Neutrophil (primary cell): ENCODE measurements around the gene AFDN.

Experiments
- H3K27ac ChIP-seq: fragments of 200-600 bp; sonication (generic); 2 replicates; pipeline ENCODE4 v1.5.1; 2016; ENCODE audit warnings: mild to moderate bottlenecking, moderate library complexity
- H3K27me3 ChIP-seq: fragments of 200-600 bp; sonication (generic); 2 replicates; pipeline ENCODE4 v1.6.0; 2016; ENCODE audit warnings: mild to moderate bottlenecking
- H3K36me3 ChIP-seq: fragments of 200-600 bp; sonication (generic); 2 replicates; pipeline ENCODE4 v1.5.1; 2017
- H3K4me1 ChIP-seq, 2 experiments: fragments of 200-600 bp in 1 of 2; sonication (generic) in 1 of 2; 1 replicate in 1 of 2; 2 replicates in 1 of 2; pipeline versions ENCODE4 v1.5.1 to v1.6.1; 2013 to 2016; ENCODE audit warnings: low read depth in 1 of 2, low read length in 1 of 2, mild to moderate bottlenecking in 1 of 2, moderate library complexity in 1 of 2; ENCODE audit not compliant: control insufficient read depth in 1 of 2, insufficient read depth in 1 of 2
- H3K4me3 ChIP-seq, 2 experiments: fragments of 200-600 bp in 1 of 2; sonication (generic) in 1 of 2; 1 replicate in 1 of 2; 2 replicates in 1 of 2; pipeline ENCODE4 v1.5.1; 2013 to 2016; ENCODE audit warnings: low read depth in 1 of 2, low read length in 1 of 2, mild to moderate bottlenecking in 1 of 2, moderate library complexity in 1 of 2
- H3K9me3 ChIP-seq: fragments of 200-600 bp; sonication (generic); 2 replicates; pipeline ENCODE4 v1.5.1; 2016
- CTCF ChIP-seq: fragments of 200-600 bp; sonication (generic); IDR thresholded peaks from 2 replicates; pipeline ENCODE4 v1.5.1; 2016; ENCODE audit warnings: antibody characterized with exemption

AFDN gene

GRCh38 chr6:167835260-167835659, 8.5 kb downstream of the AFDN start:
- peaks cover 79% of the 10 kb centered on the region for H3K27me3 ChIP-seq
- no peak overlapping the region for H3K27ac ChIP-seq
- H3K4me1 ChIP-seq, result no peaks in the 10 kb centered on the region
- no peaks in the 10 kb centered on the region for H3K9me3 ChIP-seq
- no peaks in the 10 kb centered on the region for H3K36me3 ChIP-seq
- no peak for TF ChIP-seq CTCF
- H3K4me3 ChIP-seq, result no peak overlapping the region

GRCh38 chr6:167836721-167837120, 10.0 kb downstream of the AFDN start:
- Histone ChIP-seq H3K4me3 (no peak overlapping the region), H3K27me3 (peaks cover 65% of the 10 kb centered on the region), H3K27ac (no peak overlapping the region), H3K9me3 (no peaks in the 10 kb centered on the region), H3K4me1 (no peaks in the 10 kb centered on the region), H3K36me3 (no peaks in the 10 kb centered on the region)
- no peak for TF ChIP-seq CTCF

- Histone ChIP-seq H3K27me3 (peaks cover 59% of the 10 kb centered on the region), H3K4me3 (no peak overlapping the region), H3K9me3 (no peaks in the 10 kb centered on the region), H3K36me3 (no peaks in the 10 kb centered on the region), H3K4me1 (no peaks in the 10 kb centered on the region), H3K27ac (no peak overlapping the region)
- no peak for TF ChIP-seq CTCF
These were observed 11.6 kb downstream of the AFDN start for GRCh38 chr6:167838207-167838748.

GRCh38 chr6:167839343-167839742, 12.6 kb downstream of the AFDN start:
- Histone ChIP-seq H3K27ac (no peak overlapping the region), H3K4me1 (no peaks in the 10 kb centered on the region), H3K36me3 (no peaks in the 10 kb centered on the region), H3K9me3 (no peaks in the 10 kb centered on the region), H3K4me3 (no peak overlapping the region), H3K27me3 (peaks cover 55% of the 10 kb centered on the region)
- TF ChIP-seq CTCF, result no peak

GRCh38 chr6:167839755-167840154, 13.0 kb downstream of the AFDN start:
- H3K27me3 ChIP-seq, result peaks cover 51% of the 10 kb centered on the region
- H3K27ac ChIP-seq, result no peak overlapping the region
- H3K4me1 ChIP-seq, result no peaks in the 10 kb centered on the region
- no peaks in the 10 kb centered on the region for H3K36me3 ChIP-seq
- TF ChIP-seq CTCF, result no peak
- H3K4me3 ChIP-seq, result no peak overlapping the region
- no peaks in the 10 kb centered on the region for H3K9me3 ChIP-seq

GRCh38 chr6:167840160-167840525, 13.4 kb downstream of the AFDN start:
- Histone ChIP-seq H3K9me3 (no peaks in the 10 kb centered on the region), H3K36me3 (no peaks in the 10 kb centered on the region), H3K27ac (no peak overlapping the region), H3K4me3 (no peak overlapping the region), H3K4me1 (no peaks in the 10 kb centered on the region), H3K27me3 (peaks cover 47% of the 10 kb centered on the region)
- no peak for TF ChIP-seq CTCF
